Keratinocyte (primary cell): ENCODE measurements around the gene SPAG16. TPM values are rescaled to one million over a fixed set of nuclear protein-coding genes. Genes with fewer than 3 reads are reported as not detected.

Source experiments
- DNase-seq: peaks from one replicate; pipeline ENCODE4 v3.0.0-alpha.2; 2011; ENCODE audit warnings: low read depth, missing footprints, low spot score
- FAIRE-seq: peaks from 2 replicates; lab custom pipeline; 2011; peaks lifted over from hg19 to GRCh38; lab: Jason Lieb, UNC
- H2AFZ ChIP-seq: 2 replicates; pipeline ENCODE4 v1.6.0; 2012; ENCODE audit warnings: low read length, control low read depth, inconsistent platforms; ENCODE audit not compliant: control insufficient read depth
- H3K27ac ChIP-seq: 2 replicates; pipeline ENCODE4 v1.5.1; 2011; ENCODE audit warnings: low read length; ENCODE audit not compliant: control insufficient read depth, insufficient read depth
- H3K27me3 ChIP-seq: 3 replicates; pipeline ENCODE4 v1.6.0; 2011; ENCODE audit warnings: low read length; ENCODE audit not compliant: control insufficient read depth, insufficient read depth; ENCODE audit errors: extremely low read depth
- H3K36me3 ChIP-seq, 2 experiments: 2 replicates in 1 of 2; 3 replicates in 1 of 2; pipeline ENCODE4 v1.5.1; 2011; ENCODE audit warnings: low read length in 2 of 2, mild to moderate bottlenecking in 1 of 2; ENCODE audit not compliant: control insufficient read depth in 2 of 2, insufficient read depth in 2 of 2; ENCODE audit errors: extremely low read depth in 1 of 2
- H3K4me1 ChIP-seq: 3 replicates; pipeline ENCODE4 v1.5.1; 2011; ENCODE audit warnings: low read length; ENCODE audit not compliant: control insufficient read depth, insufficient read depth; ENCODE audit errors: extremely low read depth
- H3K4me2 ChIP-seq: 3 replicates; pipeline ENCODE4 v1.6.0; 2011; ENCODE audit warnings: low read depth, low read length; ENCODE audit not compliant: control insufficient read depth, insufficient read depth; ENCODE audit errors: extremely low read depth
- H3K4me3 ChIP-seq, 3 experiments: fragments of 200-600 bp in 1 of 3; sonication (generic) in 1 of 3; 2 replicates in 2 of 3; 3 replicates in 1 of 3; pipeline ENCODE4 v1.5.1; 2011 to 2016; ENCODE audit warnings: low read length in 3 of 3, mild to moderate bottlenecking in 3 of 3, control low read depth in 2 of 3, inconsistent platforms in 1 of 3, low read depth in 1 of 3, mixed read lengths in 1 of 3, mixed run types in 1 of 3, moderate library complexity in 1 of 3; ENCODE audit not compliant: control insufficient read depth in 2 of 3, insufficient read depth in 2 of 3; ENCODE audit errors: extremely low read depth in 1 of 3
- H3K79me2 ChIP-seq: 2 replicates; pipeline ENCODE4 v1.6.0; 2012; ENCODE audit warnings: low read length; ENCODE audit not compliant: control insufficient read depth, insufficient read depth
- H3K9ac ChIP-seq: 3 replicates; pipeline ENCODE4 v1.6.0; 2011; ENCODE audit warnings: low read length; ENCODE audit not compliant: control insufficient read depth, insufficient read depth; ENCODE audit errors: extremely low read depth
- H3K9me1 ChIP-seq: 3 replicates; pipeline ENCODE4 v1.6.0; 2011; ENCODE audit warnings: low read length; ENCODE audit not compliant: control insufficient read depth, insufficient read depth; ENCODE audit errors: extremely low read depth
- H3K9me3 ChIP-seq: 2 replicates; pipeline ENCODE4 v1.5.1; 2012; ENCODE audit warnings: low read depth, low read length; ENCODE audit not compliant: control insufficient read depth
- H4K20me1 ChIP-seq: 3 replicates; pipeline ENCODE4 v1.6.0; 2011; ENCODE audit warnings: low read length; ENCODE audit not compliant: control insufficient read depth, insufficient read depth; ENCODE audit errors: extremely low read depth
- CTCF ChIP-seq, 3 experiments: IDR thresholded peaks in 1 of 3; conservative IDR thresholded peaks in 1 of 3; optimal IDR thresholded peaks in 1 of 3; 2 replicates in 2 of 3; 3 replicates in 1 of 3; pipeline versions ENCODE3 to v1.5.1; 2011; ENCODE audit warnings: low read length in 3 of 3, mild to moderate bottlenecking in 3 of 3, moderate library complexity in 2 of 3, control low read depth in 1 of 3, inconsistent platforms in 1 of 3; ENCODE audit not compliant: insufficient read depth in 2 of 3; ENCODE audit errors: extremely low read depth in 1 of 3
- EZH2 ChIP-seq: IDR thresholded peaks from one replicate; pipeline ENCODE4 v1.6.1; 2012; ENCODE audit warnings: inconsistent platforms, mild to moderate bottlenecking, low read length, moderate library complexity
- dilution Hi-C: fragments of 300-500 bp; cut with MboI; formaldehyde crosslinking; loops from one replicate; pipeline ENCODE4 v1.7.0; 2020; ENCODE audit warnings: low sequenced_read_pairs; ENCODE audit not compliant: extremely low pct_ligation_motif_present
- polyA plus RNA-seq, 5 experiments: library from polyadenylated mRNA; depleted of rRNA in 3 of 5; stranded (reverse) in 3 of 5; stranded (forward) in 1 of 5; unstranded in 1 of 5; fragments of >200 nt; gene quantifications; 1 replicate in 1 of 5; 2 replicates in 3 of 5; 3 replicates in 1 of 5; pipeline versions ENCODE4 v1.2.1 to v1.2.3, GENCODE V29; 2011 to 2012; ENCODE audit warnings: missing spikeins in 2 of 5, low read depth in 1 of 5, low replicate concordance in 1 of 5

The SPAG16 gene
- polyA plus RNA-seq, 1 donor (not counting 4 experiments of a cell fraction or from before 2014, with no cell fraction given): 19.6 TPM

GRCh38 chr2:214180071-214180470 is 895.8 kb downstream of the SPAG16 start:
- Histone ChIP-seq H4K20me1 (no peaks in the 10 kb centered on the region), H3K27me3 (no peaks in the 10 kb centered on the region), H3K9me3 (no peaks in the 10 kb centered on the region), H3K36me3 (no peaks in the 10 kb centered on the region), H3K9me1 (no peaks in the 10 kb centered on the region), H3K9ac (no peak overlapping the region), H2AFZ (no peak overlapping the region), H3K4me3 (no peak overlapping the region), H3K4me1 (no peaks in the 10 kb centered on the region), H3K79me2 (no peaks in the 10 kb centered on the region), H3K27ac (no peak overlapping the region), H3K4me2 (no peak overlapping the region)
- no peak for TF ChIP-seq EZH2
- no peak for TF ChIP-seq CTCF (optimal IDR thresholded peaks at IDR 0.05 in 1 of 3, IDR thresholded peaks at IDR 0.05 in 1 of 3, conservative IDR thresholded peaks at IDR 0.05 in 1 of 3; ENCODE audit: extremely low read depth in 1 of 3, insufficient read depth in 2 of 3, low read length in 3 of 3)
- no peak for DNase-seq
- FAIRE-seq: no peak
- dilution Hi-C loops: no loop called here

- Histone ChIP-seq H3K9me1 (no peaks in the 10 kb centered on the region), H3K27ac (no peak overlapping the region)
Measured at GRCh38 chr2:214180686-214181085, 896.4 kb downstream of the SPAG16 start.

More at GRCh38 chr2:214180686-214181085, 896.4 kb downstream of the SPAG16 start:
- dilution Hi-C loops: no loop called here
- Histone ChIP-seq H3K9ac (no peak overlapping the region), H3K4me3 (no peak overlapping the region), H3K79me2 (no peaks in the 10 kb centered on the region), H3K4me2 (no peak overlapping the region), H3K4me1 (no peaks in the 10 kb centered on the region), H3K9me3 (no peaks in the 10 kb centered on the region), H3K36me3 (no peaks in the 10 kb centered on the region), H2AFZ (no peak overlapping the region), H3K27me3 (no peaks in the 10 kb centered on the region), H4K20me1 (no peaks in the 10 kb centered on the region)
- no peak for TF ChIP-seq EZH2
- TF ChIP-seq CTCF (optimal IDR thresholded peaks at IDR 0.05 in 1 of 3, IDR thresholded peaks at IDR 0.05 in 1 of 3, conservative IDR thresholded peaks at IDR 0.05 in 1 of 3; ENCODE audit: extremely low read depth in 1 of 3, insufficient read depth in 2 of 3, low read length in 3 of 3): no peak
- DNase-seq (no peak), FAIRE-seq (no peak)
